IPS-NIHi11 (cell line): ENCODE data around the gene PLPPR4.

Source experiments
- DNase-seq: peaks from one replicate; pipeline ENCODE4 v3.0.0; 2012; ENCODE audit warnings: mixed read lengths, low spot score

PLPPR4 gene

DNA sequence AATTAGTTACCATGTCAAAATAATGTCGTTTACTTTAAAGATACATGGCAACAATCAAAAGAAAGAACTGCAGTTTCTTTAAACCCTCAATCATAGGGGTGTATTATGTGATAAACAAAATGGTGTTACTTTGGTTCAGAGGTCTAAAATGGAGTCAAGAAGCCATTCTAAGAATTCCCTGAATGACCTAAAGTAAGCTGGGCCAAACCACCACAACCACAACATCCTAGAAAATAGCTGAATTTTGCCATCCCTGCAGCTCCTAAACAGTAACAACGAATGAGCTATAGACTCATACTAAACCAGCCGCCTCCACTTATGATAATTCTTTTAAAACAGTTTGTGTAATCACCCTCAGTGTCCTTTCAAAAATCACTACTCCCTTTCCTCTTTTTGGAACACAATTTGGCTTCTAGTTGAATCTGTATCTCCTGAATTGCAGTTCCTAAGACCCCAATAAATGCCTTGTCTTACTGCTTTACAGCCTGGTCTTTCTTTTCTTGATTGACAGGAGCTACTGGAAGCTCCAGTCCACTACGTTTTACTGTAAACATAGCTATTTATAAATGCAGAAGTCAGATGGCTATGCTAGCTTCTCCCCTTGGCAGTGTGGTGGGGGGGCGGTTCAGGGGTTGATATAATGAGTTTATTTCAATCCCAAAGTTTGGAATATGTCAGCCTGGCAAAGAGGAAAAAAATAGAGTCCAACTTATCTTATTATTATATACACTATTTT, 84.3 kb downstream of the PLPPR4 start:
- no peak for DNase-seq

DNA sequence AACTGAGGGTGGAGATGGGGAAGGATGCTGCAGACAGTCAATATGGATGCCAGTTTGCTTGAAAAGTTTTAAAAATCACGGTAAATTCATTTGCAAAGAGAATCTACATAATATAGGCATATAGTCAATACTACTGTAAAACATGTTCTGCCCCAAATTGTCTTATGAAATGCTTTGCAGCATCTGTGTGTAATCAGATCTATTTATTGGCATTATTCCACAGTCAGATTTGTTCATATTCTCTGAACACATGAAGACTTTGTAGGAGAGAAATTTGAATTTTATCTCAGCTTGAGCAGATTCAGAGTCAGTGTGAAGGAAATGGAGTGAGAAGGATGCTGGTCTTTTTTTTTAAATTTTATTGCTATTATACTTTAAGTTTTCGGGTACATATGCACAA, 88.5 kb downstream of the PLPPR4 start:
- no peak for DNase-seq

DNA sequence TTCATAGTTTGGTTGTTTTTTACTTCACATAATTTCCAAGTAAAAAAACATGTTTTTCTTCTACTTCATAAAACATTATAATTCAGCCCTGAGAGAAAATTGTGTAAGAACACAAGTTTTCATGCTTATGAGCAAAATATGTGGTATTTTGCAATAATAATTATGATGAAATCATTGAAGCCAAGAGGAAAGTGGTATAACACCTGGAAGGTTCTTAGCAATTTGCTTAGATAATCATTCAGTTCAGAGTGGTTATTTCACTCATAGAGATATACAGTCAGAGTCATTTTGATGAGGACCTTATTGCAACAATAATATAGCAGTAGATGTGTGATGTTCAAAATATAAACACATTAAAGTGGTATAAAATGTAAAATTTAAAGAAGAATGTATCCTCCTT, 94.5 kb downstream of the PLPPR4 start:
- no peak for DNase-seq
